Left lung (tissue), 10 donors: ENCODE measurements around the gene SOS2. TPM values are rescaled to one million over a fixed set of nuclear protein-coding genes. Genes with fewer than 3 reads are reported as not detected.

Source experiments
- ATAC-seq: fragments of 200-7000 bp; cut with Tn5 transposase; one replicate; pipeline ENCODE4 v1.9.1; 2020; ENCODE audit warnings: moderate library complexity
- DNase-seq, 4 donors: peaks; one replicate each; pipeline ENCODE4 v3.0.0-alpha.2; 2013 to 2020
- H3K27ac ChIP-seq, 2 donors: fragments of 200-600 bp; sonication (generic) in 1 of 2; one replicate each; pipeline versions ENCODE4 v1.5.0 to v1.8.0; 2020 to 2021
- H3K27me3 ChIP-seq, 2 donors: fragments of 200-600 bp; sonication (generic) in 1 of 2; one replicate each; pipeline versions ENCODE4 v1.5.0 to v1.8.0; 2020 to 2021
- H3K36me3 ChIP-seq, 2 donors: fragments of 200-600 bp; sonication (generic) in 1 of 2; one replicate each; pipeline versions ENCODE4 v1.5.0 to v1.8.0; 2020 to 2021
- H3K4me1 ChIP-seq, 2 donors: fragments of 200-600 bp; one replicate each; pipeline ENCODE4 v1.8.0; 2021
- H3K4me3 ChIP-seq, 2 donors: fragments of 200-600 bp; sonication (generic) in 1 of 2; one replicate each; pipeline versions ENCODE4 v1.5.0 to v1.8.0; 2020 to 2021; ENCODE audit warnings: mild to moderate bottlenecking in 1 of 2
- H3K9me3 ChIP-seq, 2 donors: fragments of 200-600 bp; sonication (generic) in 1 of 2; one replicate each; pipeline versions ENCODE4 v1.5.0 to v1.8.0; 2020 to 2021
- CTCF ChIP-seq, 2 donors: fragments of 200-600 bp; sonication (generic) in 1 of 2; IDR thresholded peaks; one replicate each; pipeline versions ENCODE4 v1.5.0 to v1.8.0; 2021; ENCODE audit warnings: antibody characterized with exemption in 2 of 2
- intact Hi-C, 2 donors: fragments of 100-400 bp; cut with DNase I; formaldehyde crosslinking; loops; one replicate each; pipeline versions ENCODE4 v1.11.2 to v1.14.2; 2022
- polyA plus RNA-seq, 6 donors: library from polyadenylated mRNA; unstranded; fragments of 120-200 nt; gene quantifications; one replicate each; pipeline ENCODE4 v1.2.1, GENCODE V29; 2013; ENCODE audit not compliant: insufficient read length in 6 of 6
- total RNA-seq, 2 donors: library from RNA; stranded (reverse); fragmentation: NEBNext Ultra II Directional; extraction: Animal tissue kit (Norgen Biotek cat#: 25700); gene quantifications; one replicate each; pipeline ENCODE4 v1.2.1, GENCODE V29; 2021
- donor health status: DM: no; HTN: yes; CAD: no.
- donor health status: DM: no; HTN: no; CAD: no.

Gene SOS2
- total and polyA plus RNA-seq, 8 donors: 27.8 to 37.6 (median 36.4) TPM

- ATAC-seq (no peak), DNase-seq (no peak)
- no peaks in the 10 kb centered on the region for H3K9me3 ChIP-seq
- no peak overlapping the region for H3K4me3 ChIP-seq
- no peaks in the 10 kb centered on the region for H3K27me3 ChIP-seq
- no peaks in the 10 kb centered on the region for H3K4me1 ChIP-seq
- TF ChIP-seq CTCF (IDR thresholded peaks at IDR 0.05): no peak
- no peak overlapping the region for H3K27ac ChIP-seq
- no peaks in the 10 kb centered on the region for H3K36me3 ChIP-seq
- intact Hi-C loops: no loop called here
These were observed 22.9 kb upstream of the SOS2 start for GRCh38 chr14:50254248-50254647.

GRCh38 chr14:50249136-50249775, 17.9 kb upstream of the SOS2 start:
- intact Hi-C loops: no loop called here
- no peak for TF ChIP-seq CTCF (IDR thresholded peaks at IDR 0.05)
- ATAC-seq (no peak), DNase-seq (no peak)
- Histone ChIP-seq H3K27me3 (no peaks in the 10 kb centered on the region), H3K27ac (no peak overlapping the region), H3K9me3 (no peaks in the 10 kb centered on the region), H3K36me3 (no peaks in the 10 kb centered on the region), H3K4me1 (no peaks in the 10 kb centered on the region), H3K4me3 (no peak overlapping the region)

- H3K36me3 ChIP-seq: no peaks in the 10 kb centered on the region
- no peaks in the 10 kb centered on the region for H3K9me3 ChIP-seq
- H3K27me3 ChIP-seq: no peaks in the 10 kb centered on the region
- no peak for ATAC-seq
- H3K27ac ChIP-seq: no peak overlapping the region
- no peak overlapping the region for H3K4me3 ChIP-seq
- no peak for TF ChIP-seq CTCF (IDR thresholded peaks at IDR 0.05)
- intact Hi-C loops: no loop called here
- no peaks in the 10 kb centered on the region for H3K4me1 ChIP-seq
- no peak for DNase-seq
These were observed 15.9 kb upstream of the SOS2 start for GRCh38 chr14:50247245-50247644.

GRCh38 chr14:50242566-50243310, 11.4 kb upstream of the SOS2 start:
- Histone ChIP-seq H3K9me3 (no peaks in the 10 kb centered on the region), H3K27me3 (no peaks in the 10 kb centered on the region), H3K27ac (no peak overlapping the region), H3K36me3 (no peaks in the 10 kb centered on the region), H3K4me3 (no peak overlapping the region), H3K4me1 (peaks cover 0 to under 1% of the 10 kb centered on the region in 2 donors)
- DNase-seq (no peak), ATAC-seq (no peak)
- intact Hi-C loops: no loop called here
- no peak for TF ChIP-seq CTCF (IDR thresholded peaks at IDR 0.05)

GRCh38 chr14:50242096-50242495, 10.7 kb upstream of the SOS2 start:
- Histone ChIP-seq H3K4me3 (no peak overlapping the region), H3K36me3 (no peaks in the 10 kb centered on the region), H3K27ac (no peak overlapping the region), H3K27me3 (no peaks in the 10 kb centered on the region), H3K4me1 (peaks cover 0 to 7% of the 10 kb centered on the region in 2 donors), H3K9me3 (no peaks in the 10 kb centered on the region)
- ATAC-seq (no peak), DNase-seq (no peak)
- intact Hi-C loops: no loop called here
- no peak for TF ChIP-seq CTCF (IDR thresholded peaks at IDR 0.05)
